Endodermal cell (in vitro differentiated cells): ENCODE data around the gene DDN. TPM values are rescaled to one million over a fixed set of nuclear protein-coding genes. Genes with fewer than 3 reads are reported as not detected.
A peak's percentile ranks its signal among the peaks of the same experiment; 100 is the strongest.

Source experiments
- DNase-seq: peaks from one replicate; pipeline ENCODE4 v3.0.0-alpha.2; 2017
- H3K27ac ChIP-seq: 2 replicates; pipeline ENCODE4 v1.5.1; 2013; ENCODE audit warnings: mild to moderate bottlenecking, low read depth, low read length, moderate library complexity
- H3K27me3 ChIP-seq: 2 replicates; pipeline ENCODE4 v1.6.1; 2013; ENCODE audit warnings: mild to moderate bottlenecking, low read length, moderate library complexity; ENCODE audit not compliant: insufficient read depth, control insufficient read depth, poor library complexity, severe bottlenecking
- H3K36me3 ChIP-seq: 2 replicates; pipeline ENCODE4 v1.7.0; 2013; ENCODE audit warnings: mild to moderate bottlenecking, low read length, moderate library complexity; ENCODE audit not compliant: control insufficient read depth, insufficient read depth
- H3K4me1 ChIP-seq: one replicate; pipeline ENCODE4 v1.7.0; 2013; ENCODE audit warnings: low read length; ENCODE audit not compliant: control insufficient read depth, insufficient read depth
- H3K4me3 ChIP-seq: 2 replicates; pipeline ENCODE4 v1.5.1; 2013; ENCODE audit warnings: mild to moderate bottlenecking, low read length, moderate library complexity
- H3K9ac ChIP-seq: 2 replicates; pipeline ENCODE4 v1.6.1; 2013; ENCODE audit warnings: mild to moderate bottlenecking, low read length, moderate library complexity; ENCODE audit not compliant: poor library complexity, severe bottlenecking; ENCODE audit errors: extremely low read depth
- H3K9me3 ChIP-seq: 2 replicates; pipeline ENCODE4 v1.6.1; 2013; ENCODE audit warnings: mild to moderate bottlenecking, low read length, moderate library complexity; ENCODE audit not compliant: control insufficient read depth
- H3K27ac Mint-ChIP-seq: 2 replicates; pipeline ENCODE4 v1.8.0; 2020; ENCODE audit warnings: mixed read lengths
- H3K27me3 Mint-ChIP-seq: 2 replicates; pipeline ENCODE4 v1.8.0; 2021; ENCODE audit warnings: mild to moderate bottlenecking, mixed read lengths; ENCODE audit not compliant: insufficient read depth
- H3K36me3 Mint-ChIP-seq: 2 replicates; pipeline ENCODE4 v1.8.0; 2020; ENCODE audit warnings: low read depth, mixed read lengths
- H3K4me1 Mint-ChIP-seq: 2 replicates; pipeline ENCODE4 v1.8.0; 2020; ENCODE audit warnings: mixed read lengths
- H3K4me3 Mint-ChIP-seq: 2 replicates; pipeline ENCODE4 v1.8.0; 2020; ENCODE audit warnings: mild to moderate bottlenecking, moderate library complexity, mixed read lengths
- H3K9me3 Mint-ChIP-seq: 2 replicates; pipeline ENCODE4 v1.8.0; 2020; ENCODE audit warnings: mild to moderate bottlenecking, mixed read lengths
- CTCF ChIP-seq: fragments of 200-600 bp; sonication (generic); conservative IDR thresholded peaks from 2 replicates; pipeline ENCODE4 v1.5.0; 2021; ENCODE audit warnings: antibody characterized with exemption, mild to moderate bottlenecking
- WGBS, 2 experiments: methylation state at CpG; one replicate each; pipeline versions ENCODE4 v1.1.5 to v1.1.7; 2013; ENCODE audit warnings: missing lambda C conversion rate in 2 of 2, mixed read lengths in 1 of 2; ENCODE audit not compliant: insufficient coverage in 1 of 2, insufficient read length in 1 of 2; 5-methylcytosine and 5-hydroxymethylcytosine counted together
- total RNA-seq, 2 donors: library from RNA; stranded (reverse); fragmentation: NEBNext Ultra II Directional in 1 of 2; extraction: Animal tissue kit (Norgen Biotek cat#: 25700) in 1 of 2; gene quantifications; 2 replicates in 1 of 2; 3 replicates in 1 of 2; pipeline ENCODE4 v1.2.1, GENCODE V29; 2021

The DDN gene
- total RNA-seq, 2 donors from 2014 or later: 0.31 to 0.33 TPM

- peak; percentile 96 for TF ChIP-seq CTCF
- no peak overlapping the region for H3K27ac ChIP-seq
- Mint-ChIP-seq H3K27ac (no peak overlapping the region), H3K4me1 (peaks cover 19% of the 10 kb centered on the region), H3K36me3 (no peaks in the 10 kb centered on the region), H3K27me3 (peaks cover 77% of the 10 kb centered on the region), H3K4me3 (no peak overlapping the region), H3K9me3 (no peaks in the 10 kb centered on the region)
- WGBS, 2 experiments: 46 to 51% methylated on average over 15 to 16 of the region's 16 CpGs
- no peaks in the 10 kb centered on the region for H3K9me3 ChIP-seq
- peaks cover 4% of the 10 kb centered on the region for H3K4me1 ChIP-seq
- H3K27me3 ChIP-seq: peaks cover 65% of the 10 kb centered on the region
- DNase-seq: peak; percentile 99
- no peak overlapping the region for H3K4me3 ChIP-seq
- no peaks in the 10 kb centered on the region for H3K36me3 ChIP-seq
- no peak overlapping the region for H3K9ac ChIP-seq
Measured at GRCh38 chr12:48988030-48988649, 11.0 kb downstream of the DDN start.

- Mint-ChIP-seq H3K4me1 (peaks cover 19% of the 10 kb centered on the region), H3K36me3 (no peaks in the 10 kb centered on the region), H3K9me3 (no peaks in the 10 kb centered on the region), H3K4me3 (no peak overlapping the region), H3K27me3 (peaks cover 85% of the 10 kb centered on the region), H3K27ac (no peak overlapping the region)
- H3K9me3 ChIP-seq: no peaks in the 10 kb centered on the region
- TF ChIP-seq CTCF: no peak
- peaks cover 4% of the 10 kb centered on the region for H3K4me1 ChIP-seq
- DNase-seq: peak; percentile 53
- no peak overlapping the region for H3K4me3 ChIP-seq
- 56 to 75% methylated on average over 4 to 23 of the region's 23 CpGs for WGBS, 2 experiments
- H3K27ac ChIP-seq: peak overlapping the region; percentile 50
- H3K9ac ChIP-seq: no peak overlapping the region
- H3K36me3 ChIP-seq: no peaks in the 10 kb centered on the region
- peaks cover 74% of the 10 kb centered on the region for H3K27me3 ChIP-seq
Measured at GRCh38 chr12:48986720-48987291, 12.4 kb downstream of the DDN start.

GRCh38 chr12:48985901-48986300 is 13.3 kb downstream of the DDN start:
- Histone ChIP-seq H3K9ac (no peak overlapping the region), H3K4me1 (peaks cover 4% of the 10 kb centered on the region), H3K27me3 (peaks cover 83% of the 10 kb centered on the region), H3K9me3 (no peaks in the 10 kb centered on the region), H3K4me3 (no peak overlapping the region), H3K36me3 (no peaks in the 10 kb centered on the region), H3K27ac (no peak overlapping the region)
- 76 to 88% methylated on average over 2 of the region's 2 CpGs for WGBS, 2 experiments
- DNase-seq: no peak
- no peak for TF ChIP-seq CTCF
- no peak overlapping the region for H3K27ac Mint-ChIP-seq
- no peaks in the 10 kb centered on the region for H3K36me3 Mint-ChIP-seq
- H3K9me3 Mint-ChIP-seq: no peaks in the 10 kb centered on the region
- peaks cover 90% of the 10 kb centered on the region for H3K27me3 Mint-ChIP-seq
- H3K4me1 Mint-ChIP-seq: peaks cover 22% of the 10 kb centered on the region
- no peak overlapping the region for H3K4me3 Mint-ChIP-seq
